Right renal cortex interstitium (tissue), 3 donors: ENCODE data around the gene FLAD1. TPM values are rescaled to one million over a fixed set of nuclear protein-coding genes. Genes with fewer than 3 reads are reported as not detected.

Experiments used
- DNase-seq, 3 donors: peaks; one replicate each; pipeline ENCODE4 v3.0.0-alpha.2; 2013; ENCODE audit warnings: low read depth in 3 of 3, low spot score in 2 of 3
- polyA plus RNA-seq, 3 donors: library from polyadenylated mRNA; unstranded; fragments of 120-200 nt; gene quantifications; one replicate each; pipeline ENCODE4 v1.2.1, GENCODE V29; 2013; ENCODE audit not compliant: insufficient read length in 3 of 3

The FLAD1 gene
- polyA plus RNA-seq: 10 to 100 TPM; 28.1 to 30.7 (median 29.0) TPM

DNA sequence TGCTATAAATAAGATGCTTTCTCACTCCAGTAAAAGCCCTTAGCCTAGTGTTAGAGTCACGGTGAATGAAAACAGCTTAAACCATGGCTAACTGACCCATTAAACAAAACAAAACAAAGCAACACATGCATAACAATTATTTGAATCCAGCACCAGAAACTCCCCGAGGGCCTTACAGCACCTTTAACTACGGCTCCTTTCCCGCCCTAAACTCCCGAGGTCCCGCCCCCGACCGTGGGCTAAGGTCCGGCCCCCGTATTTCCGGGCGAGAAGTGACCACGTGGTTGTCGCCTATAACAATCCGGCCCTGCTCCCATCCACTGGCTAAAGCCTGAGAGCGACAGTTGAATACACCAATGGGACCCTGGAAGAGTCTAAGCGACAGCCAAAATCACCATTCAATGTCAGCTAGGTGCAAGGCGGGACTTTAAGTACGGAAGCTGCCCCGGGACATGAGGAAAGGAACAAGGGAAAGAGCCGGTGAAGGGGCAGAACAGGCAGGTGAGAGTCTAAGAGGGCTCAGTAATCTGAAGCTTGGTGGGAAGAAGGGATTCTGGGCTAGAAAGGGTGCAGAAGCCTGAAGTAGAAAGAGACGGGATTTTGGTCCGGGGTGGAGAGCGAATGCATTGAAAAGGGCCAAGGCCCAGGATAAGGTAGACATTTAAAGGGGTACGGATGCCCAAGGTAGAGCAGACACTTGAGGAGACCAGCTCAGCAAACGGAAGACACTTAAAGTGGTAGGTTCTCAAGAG lies at the start of gene FLAD1:
Gene FLAD1 (plus strand): TSS at position 448 of the 752 bp plus-strand sequence. CDS start 351 bp downstream, outside the sequence.
- DNase-seq: peak; percentile 98 to 100 (median 99)

DNA sequence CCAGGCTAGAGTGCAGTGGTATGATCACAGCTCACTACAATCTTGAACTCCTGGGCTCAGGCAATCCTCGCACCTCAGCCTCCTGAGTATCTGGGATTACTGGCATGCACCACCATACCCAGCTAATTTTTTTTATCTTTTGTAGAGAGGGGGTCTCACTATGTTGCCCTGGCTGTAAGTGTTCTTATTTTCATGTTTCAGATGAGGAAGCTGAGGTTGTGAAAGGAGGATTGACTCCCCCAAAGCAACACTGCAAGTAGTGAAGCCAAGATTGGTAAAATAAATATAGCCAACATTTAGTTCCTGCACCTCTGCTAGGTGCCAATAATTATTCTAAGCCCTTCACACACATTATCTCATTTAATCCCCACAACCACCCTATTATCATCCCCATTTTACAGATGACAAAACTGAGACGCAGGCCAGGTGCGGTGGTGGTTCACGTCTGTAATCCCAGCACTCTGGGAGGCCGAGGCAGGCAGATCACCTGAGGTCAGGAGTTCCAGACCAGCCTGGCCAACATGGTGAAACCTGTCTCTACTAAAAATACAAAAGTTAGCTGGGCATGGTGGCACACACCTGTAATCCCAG lies 48.7 kb upstream of the FLAD1 start:
- DNase-seq: no peak

- DNase-seq: no peak
Measured at GRCh38 chr1:154935749-154936554, 47.2 kb upstream of the FLAD1 start.

GRCh38 chr1:154936555-154937084 lies 46.5 kb upstream of the FLAD1 start, which contains the start of gene PMVK:
TSS of gene PMVK (minus strand) at chr1:154936719. CDS start at chr1:154936685, 34 bp downstream.
- DNase-seq: peak; percentile 95 to 99 (median 98)

- peak; percentile 90 to 98 (median 95) for DNase-seq
Measured at GRCh38 chr1:154937085-154937987, 45.8 kb upstream of the FLAD1 start.

DNA sequence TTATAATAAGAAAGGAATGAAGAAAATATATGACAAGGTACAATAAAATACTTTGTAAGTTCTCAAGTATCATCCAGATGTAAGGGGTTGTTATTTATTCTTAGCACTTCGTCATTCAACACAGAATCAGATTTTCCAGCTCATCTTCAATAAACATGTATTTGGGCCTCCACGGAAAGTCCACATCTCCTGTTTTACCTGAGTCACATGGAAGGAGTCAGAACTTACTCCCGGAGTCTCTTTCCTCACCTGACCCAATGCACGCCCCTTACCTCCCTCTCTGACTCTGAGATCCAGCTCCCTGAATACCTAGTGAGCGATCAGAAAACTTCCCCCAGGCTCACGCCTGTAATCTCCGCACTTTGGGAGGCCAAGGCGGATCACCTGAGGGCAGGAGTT lies 45.2 kb upstream of the FLAD1 start:
- DNase-seq: no peak

DNA sequence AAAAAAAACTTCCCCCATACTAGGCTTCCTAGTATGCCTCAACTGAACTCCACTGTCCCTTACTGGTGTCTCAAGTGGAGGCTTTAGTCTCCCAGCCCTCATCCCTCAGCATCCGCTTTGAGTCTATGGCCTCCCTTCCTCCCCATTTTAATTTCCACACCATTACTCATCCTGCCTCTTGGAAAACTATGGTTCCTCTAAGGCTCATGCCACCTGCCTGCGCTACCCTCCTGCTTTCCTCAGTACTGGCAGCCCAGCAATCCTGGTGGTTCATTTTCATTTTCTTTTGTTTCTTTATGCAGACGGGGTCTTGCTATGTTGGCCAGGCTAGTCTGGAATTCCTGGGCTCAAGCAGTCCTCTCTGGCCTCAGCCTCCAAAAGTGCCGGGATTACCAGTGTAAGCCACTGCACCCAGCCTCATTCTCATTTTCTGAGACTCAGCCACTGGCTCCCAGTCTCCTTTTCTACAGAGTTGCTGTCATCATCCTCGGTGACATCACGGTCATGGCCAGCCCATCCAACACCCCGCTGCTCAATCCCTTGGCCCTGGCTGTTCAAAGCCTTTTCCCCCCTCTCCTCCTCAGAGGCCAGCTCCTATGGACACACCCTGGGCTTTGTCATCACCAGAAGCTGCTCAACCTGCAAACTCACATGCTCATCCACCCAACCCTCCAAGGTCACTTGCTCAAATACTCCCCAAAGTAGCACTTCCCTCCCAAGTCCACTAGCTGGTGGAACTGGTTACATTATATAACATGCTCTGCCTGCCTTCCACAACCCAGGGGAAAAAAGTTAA lies 44.3 kb upstream of the FLAD1 start:
- no peak for DNase-seq

- no peak for DNase-seq
Measured at GRCh38 chr1:154940213-154940560, 43.0 kb upstream of the FLAD1 start.

- no peak for DNase-seq
Measured at GRCh38 chr1:154940651-154941194, 42.4 kb upstream of the FLAD1 start.

- DNase-seq: no peak
Measured at GRCh38 chr1:154941333-154942013, 41.7 kb upstream of the FLAD1 start.

DNA sequence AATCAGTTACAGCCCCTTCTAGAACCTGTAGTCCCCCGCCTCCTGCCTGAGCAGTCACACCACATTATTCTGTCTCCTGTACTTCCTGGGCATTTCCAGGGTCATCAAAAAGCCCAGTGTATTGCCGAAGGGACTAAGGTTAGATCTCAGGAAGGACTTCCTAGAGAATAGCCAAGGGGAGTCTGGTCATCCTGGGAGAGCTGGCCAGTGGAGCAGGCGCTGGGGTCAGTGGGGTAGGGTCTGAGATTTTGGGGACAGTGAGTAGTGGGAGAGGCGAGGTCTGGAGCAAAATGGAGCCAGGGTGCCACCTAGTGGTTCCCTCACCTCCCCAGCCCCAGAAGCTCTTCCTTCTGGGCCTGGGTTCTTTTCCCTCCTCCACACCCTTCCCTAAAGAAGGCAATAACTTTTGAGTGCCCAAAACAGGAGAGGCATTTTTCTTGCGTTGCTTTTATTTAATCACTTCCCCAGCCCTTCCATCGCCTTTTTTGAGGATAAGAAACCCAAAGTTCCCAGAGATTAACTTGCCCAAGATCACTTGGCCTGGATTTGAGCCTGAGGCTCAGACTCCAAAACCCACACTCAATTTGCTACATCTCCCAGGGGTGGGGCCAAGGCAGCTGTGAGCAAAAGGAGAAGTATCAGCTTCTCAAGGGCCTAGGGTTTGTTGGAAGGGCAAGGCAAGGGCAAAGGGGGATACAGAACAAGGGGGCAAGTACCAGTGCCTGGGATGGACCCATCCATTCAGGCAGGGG lies 39.3 kb upstream of the FLAD1 start:
- DNase-seq: no peak

- no peak for DNase-seq
Measured at GRCh38 chr1:154944401-154945159, 38.6 kb upstream of the FLAD1 start.

- DNase-seq: no peak
Measured at GRCh38 chr1:154945160-154945961, 37.8 kb upstream of the FLAD1 start.

DNA sequence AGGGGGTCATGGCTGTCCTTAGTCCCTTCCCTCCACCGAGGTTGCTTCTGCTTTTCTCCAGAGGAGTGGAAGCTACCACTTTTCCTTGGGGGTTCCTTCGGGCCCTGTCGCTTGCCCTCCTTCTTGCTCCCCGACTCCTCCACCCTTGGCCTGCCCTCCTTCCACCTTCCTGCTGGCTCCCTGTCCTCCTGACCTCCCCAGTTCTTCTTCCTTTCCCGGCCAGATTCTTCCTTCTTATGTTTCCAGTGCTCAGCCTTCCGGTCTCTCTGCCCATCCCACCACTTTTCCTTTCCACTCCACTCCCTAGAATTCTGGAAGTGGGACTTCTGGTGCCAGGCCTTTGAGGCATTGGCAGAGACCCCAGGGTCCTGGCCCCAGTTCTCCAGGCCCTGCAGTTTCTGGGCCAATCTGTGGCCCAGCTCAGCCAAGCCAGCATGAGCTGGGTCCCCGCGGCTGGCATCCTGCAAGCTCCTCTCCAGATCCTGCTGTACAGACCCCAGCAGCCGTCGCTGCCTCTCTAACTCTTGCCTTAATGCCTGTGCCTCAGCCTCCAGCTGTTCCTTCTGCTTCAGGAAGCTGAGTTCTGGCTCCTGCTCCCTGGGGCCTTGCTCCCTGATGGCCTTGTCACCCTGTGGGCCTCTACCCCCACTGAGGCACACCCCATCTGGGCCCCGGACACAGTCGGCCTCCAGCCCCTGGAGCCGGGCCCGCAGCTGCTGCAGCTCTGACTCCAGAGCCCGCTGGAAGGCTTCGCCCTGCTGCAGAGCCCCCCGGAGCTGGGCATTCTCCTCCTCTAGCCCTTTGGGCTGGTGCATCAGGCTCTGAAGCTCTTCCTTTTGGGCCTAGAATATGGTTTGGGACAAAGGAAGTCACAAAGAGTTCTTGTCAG lies 36.9 kb upstream of the FLAD1 start:
- no peak for DNase-seq

GRCh38 chr1:154948079-154948478 lies 35.1 kb upstream of the FLAD1 start:
- no peak for DNase-seq
